HG03432 (cell line): ENCODE measurements around the gene GPR35.

ENCODE experiments used
- ATAC-seq: cut with Tn5 transposase; IDR thresholded peaks from one replicate; pipeline ENCODE4 v1.9.1; 2021; ENCODE audit warnings: mild to moderate bottlenecking, moderate library complexity; ENCODE audit not compliant: unreplicated experiment

Gene GPR35

DNA sequence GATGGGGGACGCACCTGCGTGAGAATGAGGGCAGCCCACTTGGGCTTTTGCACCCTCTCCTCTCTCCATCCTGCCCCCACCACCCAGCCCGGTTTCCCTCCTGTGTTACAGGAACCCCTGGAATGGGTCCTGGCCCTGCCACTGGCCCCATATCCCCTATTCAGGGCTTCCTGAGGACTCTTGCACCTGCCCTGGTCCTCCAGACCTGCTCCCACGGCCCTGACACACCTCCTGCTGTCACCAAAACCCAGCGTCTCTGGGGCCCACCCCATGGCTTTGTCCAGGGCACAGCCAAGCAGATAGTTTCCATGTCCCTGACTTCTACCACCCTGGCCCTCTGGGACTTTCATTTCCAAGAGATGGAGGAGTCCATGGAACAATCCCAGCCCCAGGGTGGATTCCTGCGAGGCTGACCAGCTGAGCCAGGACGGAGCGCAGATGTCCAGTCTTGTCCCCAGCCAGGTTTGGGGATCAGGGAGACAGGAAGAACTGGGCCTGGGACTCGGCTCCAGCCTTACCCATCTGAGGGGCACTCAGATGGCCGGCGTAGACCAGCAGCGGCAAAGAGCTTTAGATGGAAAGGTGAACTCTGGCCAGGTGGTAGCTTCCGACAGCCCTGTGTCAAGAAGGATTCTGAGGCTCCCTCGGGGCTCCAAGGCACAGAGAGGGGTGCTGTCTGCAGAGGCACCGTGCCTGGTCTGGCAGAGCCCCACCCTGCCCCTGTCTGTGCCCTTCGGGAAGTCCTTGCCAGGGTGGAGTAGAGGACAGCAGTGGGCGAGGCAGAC lies 12.0 kb downstream of the GPR35 start:
- ATAC-seq = no peak

GRCh38 chr2:240637901-240638345 lies 12.6 kb downstream of the GPR35 start:
- no peak for ATAC-seq

- ATAC-seq = no peak
These were observed 13.4 kb downstream of the GPR35 start for GRCh38 chr2:240638512-240639160.

GRCh38 chr2:240639566-240639965 lies 14.3 kb downstream of the GPR35 start:
- no peak for ATAC-seq

DNA sequence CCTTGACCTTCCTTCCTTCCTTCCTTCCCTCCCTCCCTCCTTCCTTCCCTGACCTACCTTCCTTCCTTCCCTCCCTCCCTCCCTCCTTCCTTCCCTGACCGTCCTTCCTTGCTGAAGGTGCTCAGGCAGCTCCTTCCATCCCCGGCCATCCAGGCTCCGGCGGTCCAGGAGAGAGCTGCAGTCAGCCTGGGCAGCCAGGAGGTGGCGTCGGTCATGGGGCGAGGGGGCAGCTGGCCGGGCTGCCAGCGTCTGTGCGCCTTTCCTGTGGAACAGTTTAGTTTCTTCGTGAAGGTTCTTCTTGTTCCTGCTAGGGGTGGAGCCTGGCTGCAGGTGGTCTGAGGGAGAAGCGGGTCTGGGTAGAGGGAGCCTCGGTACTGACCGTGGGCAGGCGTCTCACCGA lies 15.7 kb downstream of the GPR35 start:
- ATAC-seq = no peak

GRCh38 chr2:240642061-240642805 lies 17.0 kb downstream of the GPR35 start:
- no peak for ATAC-seq

DNA sequence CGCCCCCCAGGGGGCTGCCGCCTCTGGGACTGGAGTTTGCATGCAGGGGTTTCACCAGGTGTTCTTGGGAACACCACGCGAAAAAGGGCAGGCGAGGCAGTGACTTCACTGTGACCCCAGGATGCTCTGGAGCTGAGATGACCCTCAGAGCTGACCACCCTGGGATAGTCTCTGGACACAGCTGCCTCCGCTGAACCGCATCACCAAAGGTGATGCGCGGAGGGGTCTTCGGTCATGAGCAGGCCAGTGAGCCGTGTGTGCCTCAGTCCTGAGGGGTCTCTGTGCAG lies 17.5 kb downstream of the GPR35 start:
- no peak for ATAC-seq

- ATAC-seq = no peak
These were observed 18.0 kb downstream of the GPR35 start for GRCh38 chr2:240643093-240643810.

- no peak for ATAC-seq
These were observed 18.5 kb downstream of the GPR35 start for GRCh38 chr2:240643811-240644150.

- no peak for ATAC-seq
These were observed 18.9 kb downstream of the GPR35 start for GRCh38 chr2:240644171-240644651.

DNA sequence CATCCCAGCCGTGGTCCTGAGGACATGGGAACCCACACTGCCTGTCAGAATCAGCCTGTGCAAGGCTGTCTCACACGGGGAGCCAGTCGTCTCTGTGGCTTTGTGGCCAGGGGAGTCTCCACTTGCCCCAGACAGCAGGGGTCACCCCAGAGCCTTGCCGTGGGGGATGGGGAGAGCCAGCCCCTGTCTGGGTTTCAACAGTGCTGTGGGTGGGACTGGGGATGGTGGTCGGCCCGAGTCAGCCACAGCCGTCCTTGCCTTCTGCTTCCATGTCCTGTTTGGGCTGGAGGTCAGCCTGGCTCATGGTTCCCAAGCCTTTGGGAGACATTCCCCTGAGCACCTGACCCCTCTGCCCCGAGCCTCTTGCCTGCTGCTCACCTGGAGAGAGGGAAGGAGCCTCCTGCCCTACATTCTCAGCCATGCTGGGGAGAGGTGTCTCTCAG lies 19.6 kb downstream of the GPR35 start:
- no peak for ATAC-seq

GRCh38 chr2:240645346-240645745 lies 20.1 kb downstream of the GPR35 start:
- no peak for ATAC-seq

DNA sequence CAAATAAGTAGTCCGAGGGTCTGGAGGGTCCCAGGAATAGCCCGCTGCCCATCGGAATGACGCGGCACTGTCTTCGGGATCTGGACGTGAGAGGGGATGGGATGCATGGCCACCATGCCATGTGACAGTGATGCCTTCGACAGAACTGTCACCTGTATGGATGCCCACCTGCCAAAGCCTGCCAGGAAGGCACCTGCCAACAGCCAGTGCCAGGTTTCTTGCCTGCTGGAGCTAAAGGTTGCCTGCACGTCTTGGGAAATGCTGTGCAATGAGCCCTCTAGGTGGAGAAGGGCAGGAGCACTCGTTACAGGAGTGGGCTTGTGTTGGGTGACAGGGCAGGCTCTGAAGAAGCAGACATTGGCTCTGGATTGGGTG lies 20.5 kb downstream of the GPR35 start:
- no peak for ATAC-seq

DNA sequence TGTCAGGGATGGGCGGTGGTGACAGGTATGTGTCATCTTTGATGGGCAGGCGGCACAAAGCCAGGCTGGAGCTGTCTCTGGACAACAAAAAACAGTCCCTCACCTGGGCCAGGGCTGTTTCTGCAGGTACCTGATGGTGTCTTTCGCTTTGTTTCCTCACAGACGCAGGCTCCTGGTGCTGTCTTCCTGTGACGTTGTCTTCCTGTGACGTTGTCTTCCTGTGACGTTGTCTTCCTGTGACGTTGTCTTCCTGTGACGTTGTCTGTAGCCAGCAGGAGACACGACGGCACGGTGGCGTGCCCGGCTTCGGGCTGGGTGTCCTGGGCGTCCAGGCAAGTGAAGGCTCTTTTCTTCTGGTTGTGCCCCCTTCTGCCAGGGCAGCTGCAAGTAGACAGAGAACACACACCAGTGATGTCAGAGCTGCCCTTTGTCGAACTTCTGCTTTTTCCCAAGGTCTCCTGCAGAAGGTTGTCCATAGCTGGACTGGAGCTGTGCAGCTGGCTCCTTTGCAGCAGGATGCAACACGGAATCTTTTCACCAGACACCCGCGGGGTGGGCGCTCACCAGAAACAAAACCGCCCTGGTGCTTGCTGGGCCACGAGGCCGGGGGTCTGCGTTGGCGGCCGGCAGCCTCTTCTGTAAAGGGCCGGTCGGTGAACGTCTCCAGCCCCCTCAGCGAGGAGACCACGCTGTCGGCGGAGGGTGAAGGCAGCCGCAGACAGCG lies 21.1 kb downstream of the GPR35 start:
- no peak for ATAC-seq

DNA sequence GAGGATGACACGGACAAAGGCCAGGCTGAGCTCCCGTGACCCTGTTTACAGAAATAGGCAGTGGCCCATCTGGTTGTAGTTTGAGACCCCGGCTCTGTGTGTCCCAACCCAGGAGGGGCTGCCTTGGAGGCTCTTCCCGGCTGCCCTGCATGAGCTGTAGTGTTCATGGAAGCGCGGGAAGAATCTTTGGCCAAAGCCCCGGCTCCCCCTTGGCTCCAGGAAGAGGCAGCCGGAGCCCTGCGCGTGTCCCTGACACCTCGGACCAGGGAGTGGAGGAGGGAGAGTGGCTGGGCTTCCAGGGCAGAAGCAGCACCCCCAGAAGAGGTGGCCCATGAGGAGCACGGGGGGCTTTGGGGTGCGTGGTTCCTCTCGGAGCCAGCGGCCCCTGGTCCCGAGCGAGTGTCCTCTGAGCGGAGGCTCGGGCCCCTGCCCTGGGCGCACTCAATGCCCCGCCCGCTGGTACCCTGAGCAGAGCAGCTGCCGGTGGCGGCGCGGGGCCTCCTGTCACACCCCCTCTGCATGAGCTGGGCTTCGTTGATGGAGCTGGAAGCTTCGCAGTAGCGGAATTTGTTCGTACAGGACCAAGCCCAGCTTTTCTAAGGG lies 21.7 kb downstream of the GPR35 start:
- no peak for ATAC-seq

DNA sequence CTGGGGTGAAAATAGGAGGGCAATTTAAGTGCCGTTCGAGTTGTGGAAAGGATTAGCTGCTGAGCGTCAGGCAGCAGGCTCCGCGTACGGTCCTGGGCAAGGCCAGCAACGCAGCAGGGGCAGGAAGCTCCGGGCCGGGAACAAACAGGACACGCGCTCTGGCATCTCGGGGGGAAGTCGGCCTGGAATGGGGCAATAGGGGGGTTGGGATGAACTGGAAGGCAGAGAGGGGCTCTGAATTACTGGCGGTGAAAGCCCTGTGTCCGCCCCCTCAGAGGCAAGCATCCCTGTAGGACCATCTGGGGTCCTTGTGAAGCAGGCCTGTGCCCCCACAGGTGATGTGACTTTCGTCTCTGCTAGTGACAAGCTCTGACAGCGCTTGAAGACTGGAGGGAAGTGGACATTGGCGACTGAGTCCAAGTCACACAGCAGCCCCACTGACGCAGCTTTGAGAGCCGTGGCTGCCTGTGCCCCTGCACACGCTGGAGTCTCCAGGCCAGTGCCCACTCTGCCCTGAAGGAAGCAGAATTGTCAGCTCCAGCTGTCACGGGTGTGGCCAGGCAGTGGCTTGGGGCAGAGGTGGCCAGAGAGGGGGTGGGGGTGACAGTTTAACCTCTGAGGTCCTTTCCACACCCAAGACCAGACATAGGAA lies 22.3 kb downstream of the GPR35 start:
- no peak for ATAC-seq

GRCh38 chr2:240648155-240648649 lies 22.9 kb downstream of the GPR35 start:
- no peak for ATAC-seq

DNA sequence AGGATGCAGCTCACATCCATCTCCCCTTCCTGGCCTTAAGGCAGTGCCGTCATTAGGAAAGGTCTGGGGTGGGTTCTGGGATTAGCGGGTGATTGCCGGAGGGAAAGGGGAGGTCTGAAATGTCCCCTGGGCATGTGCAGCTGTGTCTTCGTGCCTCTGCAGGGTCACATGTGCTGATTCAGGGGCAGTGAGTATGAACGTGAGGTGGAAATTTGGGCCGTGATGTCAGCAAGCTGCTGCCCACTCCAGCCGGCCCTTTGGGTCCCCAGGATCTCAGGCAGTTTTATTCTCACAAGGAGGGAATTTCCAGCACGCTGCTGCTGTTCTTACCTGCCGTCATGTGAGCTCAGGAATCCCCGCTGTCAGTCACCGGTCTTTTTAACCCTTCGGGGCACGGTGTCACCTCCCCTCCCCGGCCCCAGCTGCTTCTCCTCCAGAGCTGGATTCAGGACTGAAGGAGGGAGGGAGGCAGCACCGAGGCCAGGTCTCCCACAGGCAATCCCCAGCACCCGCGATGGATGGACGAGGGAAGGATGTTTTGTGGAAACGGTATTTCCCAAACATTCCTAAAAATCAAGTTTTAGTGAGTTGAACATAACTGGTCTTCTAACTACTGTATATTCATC lies 23.5 kb downstream of the GPR35 start:
- no peak for ATAC-seq

DNA sequence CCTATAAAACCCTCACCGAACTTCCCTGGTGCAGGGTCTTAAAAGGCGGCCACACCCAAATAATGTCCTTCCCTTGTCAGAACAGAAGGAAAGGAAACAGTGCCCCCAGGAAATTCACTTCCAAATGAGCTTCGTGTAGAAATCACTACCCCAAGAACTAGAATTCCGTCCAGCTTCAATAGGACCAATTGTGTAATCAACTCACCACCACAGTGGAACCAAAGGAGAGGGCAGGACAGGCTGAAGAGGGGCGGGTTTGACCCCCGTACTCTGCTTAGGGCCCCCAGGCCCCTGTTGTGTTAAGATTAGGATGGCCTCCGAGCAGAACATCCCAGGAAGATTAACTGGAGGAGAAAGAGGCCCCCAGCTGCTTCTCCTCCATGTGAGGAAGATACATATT lies 24.1 kb downstream of the GPR35 start:
- no peak for ATAC-seq
